ENCODE results near the gene PUM1.

- TF ChIP-seq, protein P1, sequence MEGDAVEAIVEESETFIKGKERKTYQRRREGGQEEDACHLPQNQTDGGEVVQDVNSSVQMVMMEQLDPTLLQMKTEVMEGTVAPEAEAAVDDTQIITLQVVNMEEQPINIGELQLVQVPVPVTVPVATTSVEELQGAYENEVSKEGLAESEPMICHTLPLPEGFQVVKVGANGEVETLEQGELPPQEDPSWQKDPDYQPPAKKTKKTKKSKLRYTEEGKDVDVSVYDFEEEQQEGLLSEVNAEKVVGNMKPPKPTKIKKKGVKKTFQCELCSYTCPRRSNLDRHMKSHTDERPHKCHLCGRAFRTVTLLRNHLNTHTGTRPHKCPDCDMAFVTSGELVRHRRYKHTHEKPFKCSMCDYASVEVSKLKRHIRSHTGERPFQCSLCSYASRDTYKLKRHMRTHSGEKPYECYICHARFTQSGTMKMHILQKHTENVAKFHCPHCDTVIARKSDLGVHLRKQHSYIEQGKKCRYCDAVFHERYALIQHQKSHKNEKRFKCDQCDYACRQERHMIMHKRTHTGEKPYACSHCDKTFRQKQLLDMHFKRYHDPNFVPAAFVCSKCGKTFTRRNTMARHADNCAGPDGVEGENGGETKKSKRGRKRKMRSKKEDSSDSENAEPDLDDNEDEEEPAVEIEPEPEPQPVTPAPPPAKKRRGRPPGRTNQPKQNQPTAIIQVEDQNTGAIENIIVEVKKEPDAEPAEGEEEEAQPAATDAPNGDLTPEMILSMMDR (conservative IDR thresholded peaks at IDR 0.05 in 1 of 2, IDR thresholded peaks at IDR 0.05 in 1 of 2; ENCODE audit: low read depth in 1 of 2, low read length in 2 of 2), result no peak
- TF ChIP-seq EZH2 (IDR thresholded peaks at IDR 0.05; ENCODE audit: low read length, missing control alignments), result no peak
Observed at GRCh38 chr1:30977511-30977910, 88.0 kb downstream of the PUM1 start.
